ENCODE measurements around the gene EPB41L2.

The EPB41L2 gene

GRCh38 chr6:130975325-130975724 lies 87.7 kb downstream of the EPB41L2 start:
- DNase-seq (ENCODE audit: low read depth), result no peak

GRCh38 chr6:130973521-130974277 lies 89.3 kb downstream of the EPB41L2 start:
- DNase-seq (ENCODE audit: low read depth), result no peak

GRCh38 chr6:130971504-130971903 lies 91.5 kb downstream of the EPB41L2 start:
- DNase-seq (ENCODE audit: low read depth), result no peak

GRCh38 chr6:130970839-130971410 lies 92.1 kb downstream of the EPB41L2 start:
- no peak for DNase-seq (ENCODE audit: low read depth)

- DNase-seq (ENCODE audit: low read depth), result no peak
These were observed 93.1 kb downstream of the EPB41L2 start for GRCh38 chr6:130969791-130970491.

- no peak for DNase-seq (ENCODE audit: low read depth)
These were observed 93.9 kb downstream of the EPB41L2 start for GRCh38 chr6:130969166-130969565.

- DNase-seq (ENCODE audit: low read depth), result no peak
These were observed 94.6 kb downstream of the EPB41L2 start for GRCh38 chr6:130968476-130968875.

GRCh38 chr6:130967502-130968445 lies 95.3 kb downstream of the EPB41L2 start:
- DNase-seq (ENCODE audit: low read depth), result no peak

GRCh38 chr6:130966344-130966980 lies 96.6 kb downstream of the EPB41L2 start:
- DNase-seq (ENCODE audit: low read depth), result no peak

GRCh38 chr6:130965656-130966055 lies 97.4 kb downstream of the EPB41L2 start:
- no peak for DNase-seq (ENCODE audit: low read depth)

- no peak for DNase-seq (ENCODE audit: low read depth)
These were observed 98.0 kb downstream of the EPB41L2 start for GRCh38 chr6:130964808-130965604.

GRCh38 chr6:130964289-130964688 lies 98.8 kb downstream of the EPB41L2 start:
- DNase-seq (ENCODE audit: low read depth), result no peak

GRCh38 chr6:130962966-130963365 lies 100.1 kb downstream of the EPB41L2 start:
- DNase-seq (ENCODE audit: low read depth), result no peak

GRCh38 chr6:130961148-130961547 lies 101.9 kb downstream of the EPB41L2 start:
- DNase-seq (ENCODE audit: low read depth), result no peak

GRCh38 chr6:130959951-130960350 lies 103.1 kb downstream of the EPB41L2 start:
- DNase-seq (ENCODE audit: low read depth), result no peak

GRCh38 chr6:130958468-130958867 lies 104.6 kb downstream of the EPB41L2 start:
- DNase-seq (ENCODE audit: low read depth), result no peak

- DNase-seq (ENCODE audit: low read depth), result no peak
These were observed 107.3 kb downstream of the EPB41L2 start for GRCh38 chr6:130955755-130956154.

GRCh38 chr6:130949553-130949952 lies 113.5 kb downstream of the EPB41L2 start:
- no peak for DNase-seq (ENCODE audit: low read depth)

GRCh38 chr6:130947464-130947863 lies 115.6 kb downstream of the EPB41L2 start:
- DNase-seq (ENCODE audit: low read depth), result no peak

GRCh38 chr6:130946076-130946475 lies 117.0 kb downstream of the EPB41L2 start:
- DNase-seq (ENCODE audit: low read depth), result no peak
